NCI-H526 treated with DMSO at 0.1 percent for 48 hours (cell line): Measurements from ENCODE around the gene CYB5R3.
A peak's percentile ranks its signal among the peaks of the same experiment; 100 is the strongest.
"Not testable (repeated sequence)": the region's sequence is repeated elsewhere in the genome, so short reads cannot be mapped to it uniquely, and the experiment has no call there.

Experiments used
- DNase-seq: peaks from one replicate; lab custom pipeline; 2025; lab: John Stamatoyannopoulos, UW

The CYB5R3 gene

DNA sequence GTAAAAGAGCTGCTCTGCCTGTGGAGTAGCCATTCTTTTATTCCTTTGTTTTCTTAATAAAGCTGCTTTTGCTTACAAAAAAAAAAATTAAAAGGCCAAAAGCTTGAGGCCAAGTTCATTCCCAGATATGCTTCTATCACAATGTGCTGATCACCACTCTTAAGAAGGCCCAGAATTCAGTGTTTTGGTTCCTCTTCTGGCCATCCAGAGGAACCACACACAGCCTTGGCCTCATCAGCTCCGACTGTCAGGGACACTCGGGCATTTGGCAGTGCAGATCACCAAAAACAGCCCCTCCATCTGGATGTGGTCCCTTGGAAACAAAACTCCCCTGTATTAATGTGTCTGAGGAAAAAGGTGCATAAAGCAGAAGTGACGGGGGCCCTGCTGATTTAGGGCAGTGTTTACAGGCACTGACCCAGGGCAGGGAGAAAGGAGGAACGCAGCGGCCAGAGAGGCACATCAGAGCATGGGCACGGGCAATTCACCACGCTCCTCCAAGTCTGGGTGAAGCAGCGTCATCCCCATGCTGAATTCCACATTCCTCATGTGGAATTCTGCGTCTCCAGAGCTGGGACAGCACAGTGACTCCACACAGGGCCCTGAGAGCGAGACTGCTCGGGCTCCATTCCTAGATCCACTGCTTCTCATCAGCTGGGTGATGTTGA, 52.2 kb downstream of the CYB5R3 start:
- DNase-seq = no peak

DNA sequence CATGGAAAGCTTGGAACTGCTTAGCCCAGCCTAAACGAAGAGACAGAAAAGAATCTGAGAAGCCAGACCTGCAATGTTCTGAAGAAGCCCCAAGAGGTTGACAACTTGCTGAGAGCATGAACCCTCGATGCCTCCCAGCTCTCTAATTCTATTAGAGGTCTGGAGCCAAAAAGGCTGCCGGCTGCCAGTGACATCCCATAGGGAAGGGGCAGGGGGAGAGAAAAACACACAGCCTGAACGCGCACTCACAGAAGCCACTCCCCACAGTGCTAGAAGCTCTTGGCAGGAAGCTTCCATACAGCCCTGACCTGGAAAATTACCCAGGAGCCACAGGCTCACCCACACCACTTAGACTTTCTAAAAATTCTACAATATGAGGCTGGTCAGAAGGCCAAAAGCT, 52.9 kb downstream of the CYB5R3 start:
- DNase-seq = no peak

DNA sequence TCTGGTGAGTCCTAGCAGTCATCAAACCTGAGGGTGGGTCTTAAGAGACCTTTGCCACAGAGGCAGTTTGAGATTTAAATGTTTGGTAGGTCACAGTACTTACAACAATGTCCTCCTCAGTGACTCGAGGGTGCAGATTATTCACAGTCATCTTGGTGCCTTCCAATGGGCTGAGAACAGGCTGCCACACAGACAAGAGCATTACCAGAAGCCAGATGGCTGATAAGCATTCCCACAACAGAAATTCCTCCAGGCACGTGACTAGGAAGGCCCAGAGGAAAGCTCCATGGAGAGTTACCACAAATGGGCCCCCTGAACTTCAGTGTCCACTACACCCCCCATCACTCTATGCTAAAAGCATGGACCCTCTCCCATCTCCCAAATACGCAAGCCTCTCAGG, 53.8 kb downstream of the CYB5R3 start:
- DNase-seq = no peak

DNA sequence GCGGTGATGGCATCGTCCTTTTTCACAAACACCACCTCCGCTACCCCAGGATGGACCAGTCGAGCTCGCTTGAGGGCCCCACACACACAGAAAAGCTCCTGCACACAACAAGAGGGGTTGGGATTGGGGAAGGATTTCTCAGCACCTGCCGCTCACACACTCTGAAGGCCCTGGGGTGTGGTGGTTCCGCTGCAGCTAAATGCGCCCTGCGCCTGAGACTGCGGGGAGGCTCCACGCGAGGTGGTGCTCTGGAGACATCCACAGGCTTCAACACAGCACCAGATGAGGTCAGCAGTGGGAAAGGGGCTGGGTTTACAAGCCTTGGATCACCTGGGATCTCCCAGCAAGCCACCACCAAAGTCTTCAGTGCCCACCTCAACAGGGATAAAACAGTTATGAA, 57.2 kb downstream of the CYB5R3 start:
- no peak for DNase-seq

DNA sequence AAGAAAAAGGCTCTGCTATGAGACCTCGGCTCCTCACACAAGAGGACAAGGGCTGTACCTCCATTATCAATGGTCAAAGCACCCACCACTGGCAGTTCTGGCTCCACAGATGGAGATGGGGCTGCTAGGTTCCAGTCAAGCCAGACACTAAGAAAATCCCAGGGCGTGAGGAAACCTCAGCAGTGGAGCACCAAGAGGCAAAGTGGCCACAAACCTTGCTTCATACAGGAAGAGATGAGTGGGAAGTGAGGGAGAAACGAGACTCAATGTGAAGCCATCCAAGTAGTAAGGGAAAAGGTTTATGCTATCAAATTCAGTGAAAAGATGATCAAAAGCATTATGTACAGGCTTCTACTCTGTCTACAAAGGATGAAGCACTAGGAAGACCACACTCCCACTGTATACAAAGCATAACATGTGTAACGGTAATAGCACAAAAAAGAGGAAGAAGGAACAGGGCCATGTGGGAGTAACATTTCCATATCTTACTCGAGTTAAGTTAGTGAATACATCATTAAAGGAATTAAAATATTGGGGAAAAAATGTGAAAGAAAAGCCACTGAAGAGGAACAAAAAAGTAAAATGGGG, 61.5 kb downstream of the CYB5R3 start:
- DNase-seq = no peak

DNA sequence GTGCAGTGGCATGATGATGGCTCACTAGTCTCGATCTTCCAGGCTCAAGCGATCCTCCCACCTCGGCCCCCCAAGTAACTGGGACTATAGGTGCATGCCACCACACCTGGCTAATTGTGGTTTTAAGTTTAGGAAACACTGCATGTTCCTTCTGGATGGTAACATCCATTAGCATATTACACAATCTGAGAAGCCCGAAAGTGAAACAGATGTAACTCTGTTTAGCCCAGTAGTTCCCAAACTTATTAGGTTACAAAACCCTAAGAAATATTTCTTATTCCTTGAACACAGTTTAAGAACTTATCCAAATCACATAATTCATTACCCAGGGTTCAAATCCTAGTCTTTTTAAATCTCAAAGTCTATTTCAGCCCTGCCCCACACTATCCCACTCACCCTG, 62.8 kb downstream of the CYB5R3 start:
- no peak for DNase-seq

DNA sequence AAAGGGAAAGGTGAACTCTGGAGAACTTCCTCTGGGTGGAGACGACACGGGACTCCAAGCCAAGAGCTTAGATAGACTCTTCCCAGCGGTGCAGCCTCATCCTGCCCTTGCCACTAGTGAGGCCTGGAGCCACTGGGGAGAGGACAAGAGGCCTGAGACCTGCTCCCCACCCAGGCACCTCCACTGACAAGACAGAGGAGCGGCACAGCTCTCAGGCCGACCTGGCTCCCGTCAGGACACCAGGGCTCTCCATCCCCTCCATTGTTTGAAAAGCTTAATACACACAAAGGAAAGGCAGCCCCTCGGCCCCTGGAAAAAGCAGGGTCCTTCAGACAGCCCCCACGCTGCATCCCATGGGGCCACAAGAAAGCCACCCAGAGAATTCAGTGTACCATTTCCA, 64.1 kb downstream of the CYB5R3 start:
- no peak for DNase-seq

DNA sequence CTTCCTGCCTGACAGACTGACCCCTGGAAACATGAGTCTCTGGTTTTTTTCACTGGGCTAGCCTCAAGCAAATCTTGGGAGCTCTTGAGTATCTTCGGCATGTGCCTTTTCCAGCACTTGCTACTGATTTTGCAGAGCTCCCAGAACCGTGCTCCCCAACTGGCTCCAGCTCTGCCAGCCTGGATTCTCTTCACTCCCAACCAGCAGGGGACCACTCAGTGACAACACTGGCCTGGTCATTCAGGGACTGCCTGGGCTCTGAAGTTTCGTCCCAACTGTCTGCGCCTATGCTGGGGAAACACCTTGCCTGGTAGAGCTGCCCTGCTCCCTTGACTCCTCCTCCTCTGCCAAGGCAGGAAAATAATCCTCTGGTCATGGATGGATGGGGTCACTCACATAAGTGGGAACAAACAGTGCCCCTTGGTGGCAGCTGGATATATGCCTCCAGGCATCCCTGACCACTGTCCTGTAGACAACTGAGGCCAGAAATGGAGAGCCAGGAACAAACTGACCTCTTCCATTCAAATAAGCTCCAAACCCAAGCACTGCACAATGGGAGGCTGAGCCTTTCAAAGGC, 64.7 kb downstream of the CYB5R3 start:
- DNase-seq = no peak

DNA sequence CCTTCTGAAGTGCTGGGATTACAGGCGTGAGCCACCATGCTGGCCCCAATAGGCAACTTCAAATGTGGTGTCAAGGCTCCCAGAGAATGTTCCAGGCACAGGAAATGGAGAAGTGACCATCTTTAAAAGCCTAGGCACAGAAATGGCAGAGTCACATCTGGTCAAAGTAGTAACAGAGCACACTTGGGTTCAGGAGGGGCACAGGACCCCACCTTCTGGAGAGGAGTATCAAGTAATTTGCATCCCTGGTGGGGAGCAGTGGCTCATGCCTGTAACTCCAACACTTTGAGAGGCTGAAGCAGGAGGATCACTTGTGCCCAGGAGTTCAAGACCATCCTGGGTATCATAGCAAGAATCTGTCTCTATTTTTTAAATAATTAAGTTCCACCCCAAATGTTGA, 66.2 kb downstream of the CYB5R3 start:
- no peak for DNase-seq

DNA sequence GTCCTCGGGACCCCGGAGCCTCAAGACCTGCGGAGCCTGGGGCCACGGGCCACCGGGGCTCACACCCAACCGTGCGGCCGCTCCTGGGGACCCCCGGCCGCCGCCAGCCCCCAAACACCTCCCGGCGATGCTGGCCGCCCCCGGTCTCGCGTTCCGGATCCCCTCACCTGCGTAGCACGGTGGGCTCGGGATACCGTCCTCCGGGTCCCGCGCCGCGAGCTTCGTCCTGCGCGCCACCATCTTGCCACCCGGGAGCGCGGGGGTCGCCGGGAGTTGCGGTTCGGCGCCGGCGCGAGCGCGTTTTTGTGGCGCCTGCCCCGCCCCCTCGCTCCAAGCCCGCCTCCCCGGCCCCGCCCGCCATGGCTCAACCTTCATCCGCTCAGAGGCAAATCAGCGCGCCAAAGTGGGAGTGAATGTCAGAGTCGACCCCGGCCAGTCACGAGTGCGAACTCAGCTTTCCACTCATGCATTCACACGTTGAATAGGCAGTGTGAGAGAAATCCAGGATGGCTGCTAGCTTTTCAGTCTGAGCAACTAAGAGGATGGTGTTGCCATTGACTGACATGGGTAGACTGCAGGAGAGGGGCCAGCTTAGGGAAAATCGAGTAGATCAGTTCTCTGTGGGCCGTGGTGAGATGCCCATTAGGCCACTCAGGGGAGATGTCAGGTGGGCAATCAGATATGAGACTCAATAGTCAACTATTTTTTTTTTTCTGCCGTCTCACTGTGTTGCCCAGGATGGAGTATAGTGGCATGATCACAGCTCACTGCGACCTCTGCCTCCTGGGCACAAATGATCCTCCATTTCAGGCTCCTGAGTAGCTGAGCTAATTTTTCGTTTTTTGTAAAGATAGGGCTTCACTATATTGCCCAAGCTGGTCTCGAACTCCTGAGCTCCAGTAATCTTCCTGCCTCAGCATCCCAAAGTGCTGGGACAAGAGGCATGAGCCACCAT, 67.2 kb downstream of the CYB5R3 start:
- peak; percentile 29 for DNase-seq

DNA sequence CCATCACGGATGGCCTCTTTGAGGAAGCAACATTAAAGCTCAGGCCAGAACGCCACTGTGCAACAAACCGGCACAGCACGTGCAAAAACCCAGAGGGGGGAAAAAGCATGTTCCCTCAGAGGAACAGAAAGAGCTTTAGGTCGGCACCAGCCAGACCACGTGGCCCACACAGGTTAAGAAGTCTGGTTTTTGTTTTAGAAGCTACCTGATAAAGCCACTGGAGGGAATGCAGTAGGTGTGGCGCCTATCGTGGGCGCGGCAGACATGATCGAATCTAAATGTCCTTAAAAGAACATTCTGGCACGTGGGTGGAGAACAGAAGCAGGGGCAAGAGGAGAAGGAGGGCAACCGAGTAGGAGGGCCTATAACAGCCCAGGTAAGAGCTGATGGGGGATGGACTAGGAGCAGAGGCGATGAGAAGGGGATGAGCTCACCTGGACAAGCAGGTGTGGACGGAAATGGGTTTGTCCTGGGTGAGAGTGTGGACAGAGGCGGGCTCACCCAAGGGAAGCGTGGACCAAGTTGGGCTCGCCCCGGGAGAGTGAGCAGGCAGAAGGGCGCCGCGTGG, 67.9 kb downstream of the CYB5R3 start:
- DNase-seq = not testable (repeated sequence)

DNA sequence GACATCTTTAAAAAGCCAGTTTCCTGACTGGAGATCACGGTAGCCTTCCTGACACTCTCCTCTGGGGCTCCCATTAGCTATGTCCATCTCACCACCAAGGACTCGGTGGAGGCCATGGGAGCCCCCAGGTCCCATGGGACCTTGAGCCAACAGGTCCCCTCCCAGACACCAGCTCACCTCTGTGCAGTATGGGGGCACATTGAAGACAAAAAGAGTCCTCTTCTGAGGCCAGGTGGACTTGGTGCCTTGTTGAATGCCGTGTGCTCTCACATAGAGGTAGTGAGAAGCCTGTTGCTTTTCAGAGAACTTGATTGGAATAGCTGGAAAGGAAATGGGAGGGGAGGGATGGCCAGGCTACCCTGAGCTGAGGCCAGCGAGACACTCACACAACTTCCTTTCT, 69.2 kb downstream of the CYB5R3 start:
- not testable (repeated sequence) for DNase-seq

DNA sequence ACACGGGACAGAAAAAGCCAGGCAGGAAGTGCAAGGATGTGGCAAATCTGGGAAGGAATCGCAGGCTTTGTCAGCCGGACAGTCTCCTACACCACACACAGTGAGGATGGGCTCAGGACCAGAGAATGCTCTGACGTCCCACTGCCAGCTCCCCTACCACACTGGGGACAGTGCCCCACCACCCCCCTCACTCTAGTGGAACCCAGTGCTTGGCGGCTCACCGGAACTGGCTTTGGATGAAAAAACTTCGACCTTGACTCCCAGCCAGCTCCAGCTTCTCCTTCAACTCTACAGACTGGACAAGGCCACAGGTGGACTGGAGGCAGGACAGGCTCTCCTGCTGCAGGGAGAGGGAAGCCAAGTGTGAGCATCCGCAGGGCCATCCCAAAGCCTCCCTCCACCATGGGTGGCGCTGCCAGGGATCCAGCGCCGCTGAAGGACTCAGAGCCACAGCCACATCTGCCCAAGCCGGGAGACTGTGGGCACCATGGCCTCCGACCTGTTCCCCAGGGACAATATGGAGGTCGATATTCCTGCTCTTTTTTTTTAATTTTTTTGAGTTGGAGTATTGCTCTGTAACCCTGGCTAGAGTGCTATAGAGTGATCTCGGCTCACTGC, 71.5 kb downstream of the CYB5R3 start:
- DNase-seq = no peak

DNA sequence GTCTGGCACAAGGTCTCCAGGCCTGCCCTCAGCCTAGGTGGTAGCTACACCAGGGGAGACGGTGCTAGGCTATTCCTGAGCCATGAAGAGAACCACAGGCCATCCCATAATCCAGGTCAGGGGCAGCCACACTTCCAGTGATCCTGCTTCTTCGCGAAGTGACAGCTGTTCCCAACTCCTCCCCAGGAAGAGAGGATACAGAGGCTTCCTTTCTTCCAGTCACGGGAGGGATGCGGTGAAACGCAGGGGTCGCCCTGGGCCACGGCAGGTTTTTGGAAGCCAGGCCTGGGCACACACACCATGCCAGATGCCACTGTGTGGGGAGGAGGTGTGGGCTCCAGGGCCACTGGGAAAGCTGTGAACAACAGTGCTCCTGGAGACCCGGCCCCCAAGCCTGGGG, 72.1 kb downstream of the CYB5R3 start:
- DNase-seq = not testable (repeated sequence)

DNA sequence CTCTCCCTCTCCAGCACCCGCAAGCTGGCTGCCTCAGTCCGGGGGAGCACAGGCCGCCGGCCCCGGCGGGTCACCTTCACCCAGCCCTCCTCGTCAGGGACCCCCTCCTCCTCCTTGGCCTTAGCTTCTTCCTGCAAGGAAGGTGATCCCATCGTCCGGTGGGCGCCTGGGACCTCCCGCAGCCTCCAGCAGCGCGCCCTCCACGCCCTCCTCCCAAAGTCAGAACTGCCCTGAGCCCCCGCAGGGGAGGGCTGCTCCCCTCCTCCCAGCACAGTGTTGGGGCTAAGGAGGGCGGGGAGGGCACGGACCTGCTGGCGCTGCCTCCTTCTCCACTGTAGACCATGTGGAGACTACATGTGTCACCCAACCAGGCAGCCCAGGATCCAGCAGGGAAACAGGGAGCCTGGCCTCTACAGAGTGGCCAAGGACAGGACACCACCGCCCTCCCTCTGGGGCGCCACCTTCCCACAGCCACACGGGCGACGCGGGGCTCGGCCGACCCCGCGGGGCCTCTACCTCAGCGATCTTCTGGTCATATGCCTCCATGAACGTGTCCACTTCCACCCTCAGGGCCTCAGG, 73.1 kb downstream of the CYB5R3 start:
- DNase-seq = not testable (repeated sequence)

DNA sequence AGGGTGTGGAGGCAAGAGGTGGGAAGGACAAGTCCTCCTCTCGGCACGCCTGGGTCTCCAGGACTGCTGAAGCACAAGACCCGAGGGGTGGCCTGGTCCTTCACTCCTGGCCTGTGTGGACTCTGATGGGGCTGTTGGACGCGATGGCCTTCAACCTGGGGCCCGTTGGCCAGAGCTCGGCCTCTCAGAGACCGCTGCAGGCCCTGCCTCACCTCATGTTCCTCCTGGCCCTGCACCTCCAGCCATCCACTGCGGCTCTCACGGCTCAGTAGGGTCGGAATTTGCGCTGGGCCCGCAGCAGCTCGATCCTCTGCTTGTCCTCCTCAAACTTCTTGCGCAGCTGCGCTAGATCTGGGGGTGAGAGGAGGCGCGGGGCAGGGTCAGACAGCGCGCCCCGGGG, 74.7 kb downstream of the CYB5R3 start:
- not testable (repeated sequence) for DNase-seq

DNA sequence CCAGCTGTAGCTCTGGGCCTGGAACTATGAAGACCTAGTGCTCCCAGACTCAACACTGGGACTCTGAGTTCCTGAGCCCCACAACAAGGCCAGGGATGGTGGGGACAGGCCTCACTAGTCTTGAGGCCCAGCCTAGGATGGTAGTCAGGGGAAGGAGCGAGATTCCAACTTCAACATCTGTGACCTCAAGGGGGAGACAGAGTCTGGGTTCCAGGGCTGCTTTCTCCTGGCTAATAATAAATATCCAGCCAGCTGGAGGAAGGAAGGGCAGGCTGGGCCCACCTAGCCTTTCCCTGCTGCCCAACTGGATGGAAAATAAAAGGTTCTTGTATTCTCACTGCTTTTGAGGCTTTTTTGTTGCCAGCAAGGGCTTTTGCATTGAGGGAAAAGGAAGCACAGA, 75.1 kb downstream of the CYB5R3 start:
- DNase-seq = not testable (repeated sequence)

DNA sequence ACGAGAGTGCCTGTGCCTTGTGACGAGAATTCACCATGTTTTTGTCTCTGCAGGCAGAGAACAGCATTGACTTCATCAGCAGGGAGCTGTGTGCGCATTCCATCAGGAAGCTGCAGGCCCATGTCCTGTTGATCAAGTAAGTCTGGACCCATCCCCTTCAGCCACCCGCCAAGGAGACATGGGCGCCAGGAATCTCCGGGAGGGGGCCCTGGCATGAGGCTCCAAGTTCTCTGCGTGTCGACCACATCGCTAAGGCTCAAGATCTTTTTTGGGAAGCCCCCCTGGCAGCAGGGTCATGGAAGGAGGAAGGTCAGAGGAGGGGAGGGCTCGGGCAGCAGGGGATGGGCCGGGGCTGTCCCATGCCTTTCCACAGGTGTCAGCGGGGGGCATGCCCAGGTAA, 78.1 kb downstream of the CYB5R3 start:
- not testable (repeated sequence) for DNase-seq

DNA sequence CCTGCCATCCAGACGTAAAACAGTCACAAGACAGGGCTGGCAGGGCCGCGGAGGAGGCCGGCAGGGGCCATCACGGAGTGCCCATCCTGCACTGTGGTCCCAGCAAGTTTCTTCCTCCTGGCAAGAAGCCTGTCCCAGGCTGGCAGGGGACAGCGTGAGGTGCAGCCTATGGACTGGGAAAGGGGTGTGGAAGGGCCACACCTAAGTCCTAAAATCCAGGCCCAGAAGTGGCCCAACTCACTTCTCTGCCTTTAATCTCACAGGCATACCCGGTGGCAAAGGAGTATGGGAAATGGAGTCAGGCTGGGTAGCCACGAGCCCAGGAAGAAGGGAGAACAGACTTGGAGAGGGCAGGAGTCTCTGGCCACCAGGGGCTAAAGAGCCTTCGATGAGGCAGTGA, 78.6 kb downstream of the CYB5R3 start:
- not testable (repeated sequence) for DNase-seq

DNA sequence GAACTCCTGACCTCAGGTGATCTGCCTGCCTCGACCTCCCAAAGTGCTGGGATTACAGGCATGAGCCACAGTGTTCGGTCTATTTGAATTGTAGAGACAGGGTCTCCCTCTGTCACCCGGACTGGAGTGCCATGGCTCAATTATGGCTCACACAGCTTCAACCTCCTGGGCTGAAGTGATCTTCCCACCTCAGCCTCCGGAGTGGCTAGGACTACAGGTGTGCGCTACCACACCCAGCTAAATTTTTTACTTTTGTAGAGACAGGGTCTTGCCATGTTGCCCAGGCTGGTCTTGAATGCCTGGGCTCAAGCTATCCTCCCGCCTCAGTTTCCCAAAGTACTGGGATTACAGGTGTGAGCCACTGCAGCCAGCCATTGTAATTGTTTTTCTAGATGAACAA, 81.2 kb downstream of the CYB5R3 start:
- DNase-seq = not testable (repeated sequence)
